HG02642 (cell line): ENCODE results near the gene ZNF425.
A peak's percentile ranks its signal among the peaks of the same experiment; 100 is the strongest.
"Not testable (repeated sequence)": the region's sequence is repeated elsewhere in the genome, so short reads cannot be mapped to it uniquely, and the experiment has no call there.

Experiments
- ATAC-seq: cut with Tn5 transposase; IDR thresholded peaks from one replicate; pipeline ENCODE4 v1.9.1; 2021; ENCODE audit warnings: mild to moderate bottlenecking; ENCODE audit not compliant: unreplicated experiment, poor library complexity

Gene ZNF425

GRCh38 chr7:149133028-149133710 lies 7.0 kb upstream of the ZNF425 start:
- no peak for ATAC-seq

GRCh38 chr7:149130572-149131198 lies 4.6 kb upstream of the ZNF425 start:
- no peak for ATAC-seq

DNA sequence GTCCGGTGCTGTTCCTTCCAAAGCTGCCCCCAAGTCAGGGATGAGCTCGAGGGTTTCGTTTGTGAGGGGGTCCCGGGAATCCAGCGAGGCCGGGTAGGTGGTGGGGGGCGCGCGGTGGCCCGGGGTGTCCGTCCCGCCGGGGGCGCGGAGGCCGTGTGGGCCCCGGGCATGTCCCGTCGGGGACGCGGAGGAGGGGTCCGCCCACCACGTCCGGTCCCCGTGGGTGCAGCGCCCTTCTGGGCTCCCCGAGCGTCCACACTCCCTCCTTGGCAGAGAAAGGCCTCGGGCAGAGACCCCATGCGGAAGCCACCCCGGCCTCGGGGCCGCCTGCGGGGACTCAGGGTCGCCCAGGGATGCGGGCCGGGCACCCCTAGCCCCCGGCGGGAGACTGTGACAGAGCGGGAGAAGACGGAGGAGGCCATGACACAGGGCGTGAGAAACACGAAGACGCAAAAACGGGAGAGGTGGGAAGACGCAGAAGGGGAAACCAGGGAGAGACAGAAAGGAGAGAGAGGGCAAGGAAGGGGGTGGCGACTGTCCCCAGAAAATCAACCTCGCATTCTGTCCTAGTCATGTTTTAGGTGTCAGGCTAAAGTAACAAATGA lies 640 bp upstream of the ZNF425 start:
- ATAC-seq: peak; percentile 49

GRCh38 chr7:149125189-149125862 lies 798 bp downstream of the ZNF425 start:
- no peak for ATAC-seq

GRCh38 chr7:149109969-149110368 lies 16.2 kb downstream of the ZNF425 start:
- ATAC-seq: no peak

- ATAC-seq: no peak
Measured at GRCh38 chr7:149104749-149105148, 21.4 kb downstream of the ZNF425 start.

- ATAC-seq: no peak
Measured at GRCh38 chr7:149104214-149104613, 21.9 kb downstream of the ZNF425 start.

DNA sequence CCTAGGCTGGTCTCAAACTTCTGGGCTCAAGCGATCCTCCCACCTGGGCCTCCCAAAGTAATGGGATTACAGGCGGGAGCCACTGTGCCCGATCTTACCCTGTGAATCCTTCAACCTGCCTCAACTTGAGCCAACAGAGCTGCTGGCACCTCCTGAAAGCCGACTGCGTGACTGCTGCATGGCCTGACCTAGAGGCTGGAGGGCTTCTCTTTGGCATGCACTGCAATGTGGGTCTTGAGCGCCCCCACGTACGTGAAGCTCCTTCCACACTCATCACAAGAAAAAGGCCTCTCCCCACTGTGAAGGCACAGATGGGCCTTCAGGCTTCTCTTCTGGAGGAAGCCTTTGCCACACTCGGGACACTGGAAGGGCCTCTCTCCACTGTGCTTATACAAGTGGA lies 22.7 kb downstream of the ZNF425 start:
- no peak for ATAC-seq

DNA sequence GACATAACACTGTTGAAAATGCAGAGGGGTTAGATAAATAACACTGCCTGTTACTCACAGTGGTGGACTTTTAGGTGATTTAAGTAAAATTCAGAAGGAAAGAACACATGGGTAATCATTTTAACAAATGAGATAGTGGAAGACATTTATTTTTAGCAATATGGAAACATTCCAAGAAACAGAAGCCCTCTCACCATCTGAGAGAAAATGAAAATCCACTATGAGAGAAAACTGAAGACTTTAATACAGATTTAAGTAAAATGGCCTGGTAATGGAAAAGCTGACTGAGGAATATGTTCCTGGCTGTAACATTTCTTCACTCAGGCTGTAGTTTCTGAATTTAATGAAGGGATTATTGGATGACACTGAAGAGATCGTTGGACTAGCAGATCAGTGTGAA lies 23.5 kb downstream of the ZNF425 start:
- ATAC-seq: no peak

- ATAC-seq: no peak
Measured at GRCh38 chr7:149100821-149101220, 25.3 kb downstream of the ZNF425 start.

- ATAC-seq: no peak
Measured at GRCh38 chr7:149099058-149099457, 27.1 kb downstream of the ZNF425 start.

DNA sequence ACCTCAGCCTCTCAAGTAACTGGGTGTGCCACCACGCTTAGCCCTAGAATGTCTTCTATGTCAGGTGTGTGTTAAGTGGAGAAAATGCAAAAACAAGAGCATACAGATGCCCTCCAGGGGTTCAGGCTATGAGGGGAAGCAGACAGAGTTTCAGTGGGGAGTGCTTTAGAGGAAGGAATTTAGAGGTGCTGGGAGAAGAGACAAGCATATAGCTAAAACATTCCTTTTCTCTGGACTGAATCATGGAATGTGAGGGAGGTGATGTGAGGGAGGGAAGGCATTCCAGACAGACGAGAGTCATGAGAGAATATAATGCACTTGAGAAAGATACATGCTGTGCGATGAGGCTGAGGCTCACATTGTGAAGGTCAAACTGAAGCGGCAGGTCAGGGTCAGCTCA lies 29.0 kb downstream of the ZNF425 start:
- no peak for ATAC-seq

- no peak for ATAC-seq
Measured at GRCh38 chr7:149093228-149093627, 32.9 kb downstream of the ZNF425 start.

DNA sequence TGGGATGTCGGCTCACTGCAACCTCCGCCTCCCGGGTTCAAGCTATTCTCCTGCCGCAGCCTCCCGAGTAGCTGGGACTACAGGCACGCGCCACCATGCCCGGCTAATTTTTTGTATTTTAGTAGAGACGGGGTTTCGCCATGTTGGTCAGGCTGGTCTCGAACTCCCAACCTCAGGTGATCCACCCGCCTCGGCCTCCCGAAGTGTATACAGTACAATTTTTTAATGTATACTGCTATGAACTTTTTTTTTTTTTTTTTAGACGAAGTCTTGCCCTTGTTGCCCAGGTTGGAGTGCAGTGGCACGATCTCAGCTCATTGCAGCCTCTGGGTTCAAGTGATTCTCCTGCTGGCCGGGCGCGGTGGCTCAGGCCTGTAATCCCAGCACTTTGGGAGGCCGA lies 33.9 kb downstream of the ZNF425 start:
- ATAC-seq: not testable (repeated sequence)

DNA sequence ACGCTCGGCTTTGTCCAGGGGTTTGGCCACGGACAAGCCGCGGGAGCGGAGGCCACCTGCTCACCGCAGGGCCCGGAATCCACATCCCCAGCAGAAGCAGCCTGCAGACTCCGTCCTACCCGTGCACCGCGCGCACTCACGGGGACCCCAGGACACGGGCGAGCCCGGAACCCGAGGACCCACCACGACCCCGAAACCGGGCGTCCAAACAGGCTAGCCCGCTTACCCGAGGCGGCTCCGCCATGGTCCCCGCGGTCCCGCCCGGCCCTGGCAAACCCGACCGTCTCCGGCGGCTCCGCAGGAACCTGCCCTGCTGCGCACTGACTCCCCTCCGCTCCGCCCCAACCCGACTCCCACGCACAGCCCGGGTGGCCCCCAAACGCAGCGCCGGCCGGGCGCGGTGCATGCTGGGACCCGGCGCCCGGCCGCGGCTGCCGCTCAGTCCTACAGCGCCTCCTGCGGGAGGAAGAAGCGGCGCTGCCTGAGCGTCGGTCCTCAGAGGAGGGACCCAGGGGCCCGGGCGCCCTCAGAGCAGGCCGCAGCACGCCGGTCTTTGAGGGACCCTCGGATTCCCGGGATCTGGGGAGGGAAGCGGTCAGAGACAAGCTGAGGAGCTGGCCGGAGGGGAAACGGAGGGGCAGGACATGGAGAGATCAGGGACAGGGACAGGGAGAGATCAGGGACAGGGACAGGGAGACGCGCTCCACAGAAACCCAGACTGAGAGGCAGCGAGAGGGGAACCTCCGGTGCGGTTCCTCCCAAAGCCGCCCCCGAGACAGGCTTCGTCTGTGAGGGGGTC lies 35.5 kb downstream of the ZNF425 start, which contains the start of gene ZNF786:
Gene ZNF786 (minus strand): TSS at position 322 of the 799 bp plus-strand sequence. CDS start 78 bp downstream, at position 244.
- peak; percentile 86 for ATAC-seq

DNA sequence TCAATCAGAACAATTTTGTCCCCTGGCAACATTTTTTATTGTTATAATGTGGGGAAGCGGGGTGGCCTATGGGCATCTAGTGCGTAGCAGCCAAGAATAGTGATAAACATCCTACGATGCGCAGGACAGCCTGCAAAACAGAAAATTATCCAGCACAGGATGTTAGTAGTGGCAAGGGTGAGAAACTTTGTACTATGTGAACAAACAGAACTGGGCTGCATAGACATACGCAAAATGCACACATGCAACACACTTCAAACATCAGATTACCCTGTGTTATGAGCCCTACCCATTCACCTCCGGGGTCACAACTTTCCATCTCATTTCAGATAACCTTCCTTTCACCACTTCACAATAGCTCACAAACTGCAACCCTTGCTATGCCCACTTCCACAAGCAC lies 38.7 kb downstream of the ZNF425 start:
- ATAC-seq: no peak

GRCh38 chr7:149085866-149086265 lies 40.3 kb downstream of the ZNF425 start:
- ATAC-seq: no peak

GRCh38 chr7:149084407-149084806 lies 41.7 kb downstream of the ZNF425 start:
- ATAC-seq: no peak

DNA sequence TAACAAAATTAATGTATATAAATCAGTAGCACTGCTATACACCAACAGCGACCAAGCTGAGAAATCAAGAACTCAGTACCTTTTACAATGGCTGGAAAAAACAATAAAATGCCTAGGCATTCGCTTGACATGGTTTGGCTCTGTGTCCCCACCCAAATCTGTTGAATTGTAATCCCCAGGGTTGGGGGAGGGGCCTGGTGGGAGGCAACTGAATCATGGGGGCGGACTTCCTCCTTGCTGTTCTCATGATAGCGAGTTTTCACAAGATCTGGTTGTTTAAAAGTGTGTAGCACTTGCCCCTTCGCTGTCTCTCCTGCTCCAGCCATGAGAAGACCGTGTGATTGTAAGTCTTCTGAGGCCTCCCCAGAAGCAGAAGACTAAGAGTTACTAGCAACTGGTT lies 44.2 kb downstream of the ZNF425 start:
- ATAC-seq: no peak

GRCh38 chr7:149077594-149077993 lies 48.5 kb downstream of the ZNF425 start:
- ATAC-seq: no peak
